GM12865 (cell line): Measurements from ENCODE around the gene CEP55.

Experiments used
- DNase-seq: peaks from one replicate; pipeline ENCODE4 v3.0.0; 2010; ENCODE audit warnings: low read depth
- H3K4me3 ChIP-seq: 2 replicates; pipeline ENCODE4 v1.5.1; 2011; ENCODE audit warnings: mild to moderate bottlenecking, low read depth, low read length, control low read depth
- TF ChIP-seq, protein P1 (sequence below): IDR thresholded peaks from 2 replicates; pipeline ENCODE4 v1.5.1; 2011; ENCODE audit warnings: low read length, control low read depth, low read depth, inconsistent platforms; ENCODE audit not compliant: insufficient read depth; ENCODE audit errors: missing control alignments

CEP55 gene

DNA sequence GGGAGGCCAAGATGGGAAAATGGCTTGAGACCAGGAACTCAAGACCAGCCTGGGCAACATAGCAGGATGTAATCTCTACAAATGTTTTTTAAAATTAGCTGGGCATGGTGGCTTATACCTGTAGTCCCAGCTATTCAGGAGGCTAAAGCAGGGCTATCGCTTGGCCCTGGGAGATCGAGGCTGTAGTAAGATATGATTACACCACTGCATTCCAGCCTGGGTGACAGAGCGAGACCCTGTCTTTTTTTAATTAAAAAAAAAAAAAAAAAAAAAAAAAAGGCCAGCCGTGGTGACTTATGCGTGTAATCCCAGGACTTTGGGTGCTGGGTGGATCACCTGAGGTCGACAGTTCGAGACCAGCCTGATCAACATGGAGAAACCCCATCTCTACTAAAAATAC, 41.7 kb upstream of the CEP55 start:
- DNase-seq = no peak
- H3K4me3 ChIP-seq = no peak overlapping the region
- TF ChIP-seq, protein P1, sequence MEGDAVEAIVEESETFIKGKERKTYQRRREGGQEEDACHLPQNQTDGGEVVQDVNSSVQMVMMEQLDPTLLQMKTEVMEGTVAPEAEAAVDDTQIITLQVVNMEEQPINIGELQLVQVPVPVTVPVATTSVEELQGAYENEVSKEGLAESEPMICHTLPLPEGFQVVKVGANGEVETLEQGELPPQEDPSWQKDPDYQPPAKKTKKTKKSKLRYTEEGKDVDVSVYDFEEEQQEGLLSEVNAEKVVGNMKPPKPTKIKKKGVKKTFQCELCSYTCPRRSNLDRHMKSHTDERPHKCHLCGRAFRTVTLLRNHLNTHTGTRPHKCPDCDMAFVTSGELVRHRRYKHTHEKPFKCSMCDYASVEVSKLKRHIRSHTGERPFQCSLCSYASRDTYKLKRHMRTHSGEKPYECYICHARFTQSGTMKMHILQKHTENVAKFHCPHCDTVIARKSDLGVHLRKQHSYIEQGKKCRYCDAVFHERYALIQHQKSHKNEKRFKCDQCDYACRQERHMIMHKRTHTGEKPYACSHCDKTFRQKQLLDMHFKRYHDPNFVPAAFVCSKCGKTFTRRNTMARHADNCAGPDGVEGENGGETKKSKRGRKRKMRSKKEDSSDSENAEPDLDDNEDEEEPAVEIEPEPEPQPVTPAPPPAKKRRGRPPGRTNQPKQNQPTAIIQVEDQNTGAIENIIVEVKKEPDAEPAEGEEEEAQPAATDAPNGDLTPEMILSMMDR = no peak

DNA sequence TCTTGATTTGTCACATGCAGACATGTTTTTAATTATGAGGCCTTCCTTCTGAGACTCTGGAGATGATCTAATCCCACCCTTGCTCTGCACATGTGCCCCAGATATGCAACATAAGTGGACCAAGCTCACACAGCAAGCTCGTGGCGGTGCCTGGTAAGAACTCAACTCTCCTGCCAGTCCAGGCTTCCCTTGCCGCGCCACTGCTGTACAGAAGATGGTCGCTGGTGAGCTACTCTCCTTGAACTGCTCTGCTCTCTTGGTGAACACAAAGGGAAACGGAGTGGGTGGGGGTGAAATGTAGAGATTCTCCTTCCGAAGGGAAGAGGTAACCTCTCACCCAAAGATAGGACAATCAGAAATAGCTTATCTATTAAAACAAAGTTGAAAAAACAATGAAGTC, 39.9 kb upstream of the CEP55 start:
- H3K4me3 ChIP-seq = no peak overlapping the region
- DNase-seq = no peak
- TF ChIP-seq, protein P1 = no peak

DNA sequence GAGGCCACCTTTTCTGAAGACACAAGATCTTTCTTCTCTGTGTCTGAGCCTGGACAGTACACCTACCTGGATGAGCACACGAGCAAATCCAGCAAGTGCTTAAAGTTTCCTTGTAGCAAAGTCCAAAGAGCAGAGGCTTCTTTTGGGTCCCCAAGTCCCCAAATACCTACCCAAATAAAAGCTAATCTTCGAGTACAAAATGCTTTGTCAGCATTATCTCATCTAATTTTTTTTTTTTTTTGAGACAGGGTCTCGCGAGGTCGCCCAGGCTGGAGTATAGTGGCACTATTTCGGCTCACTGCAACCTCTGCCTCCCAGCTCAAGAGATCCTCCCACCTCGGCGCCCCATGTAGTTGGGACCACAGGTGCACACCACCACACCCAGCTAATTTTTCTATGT, 38.9 kb upstream of the CEP55 start:
- TF ChIP-seq, protein P1 = no peak
- H3K4me3 ChIP-seq = no peak overlapping the region
- DNase-seq = no peak

DNA sequence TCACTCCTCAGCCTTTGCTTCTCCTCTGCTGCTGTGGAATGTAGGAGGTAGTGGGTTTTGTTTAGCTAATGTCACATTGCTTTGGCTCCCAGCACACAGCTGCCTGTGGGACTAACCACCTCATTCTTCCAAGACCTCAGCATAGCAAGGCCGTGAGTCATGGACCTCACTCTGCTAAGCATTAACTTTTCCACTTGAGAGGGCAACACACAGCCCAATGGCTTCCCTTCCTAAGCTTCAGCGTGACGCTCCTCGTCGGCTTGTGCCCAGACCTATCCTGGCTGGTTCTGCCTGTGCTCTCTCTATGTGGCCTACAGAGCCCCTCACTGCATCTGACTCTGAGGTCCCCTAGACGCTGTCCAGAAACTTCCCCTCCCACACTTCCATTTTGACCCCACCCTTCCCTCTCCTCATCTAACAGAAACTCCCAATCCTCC, 37.6 kb upstream of the CEP55 start:
- TF ChIP-seq, protein P1 = no peak
- no peak for DNase-seq
- no peak overlapping the region for H3K4me3 ChIP-seq

DNA sequence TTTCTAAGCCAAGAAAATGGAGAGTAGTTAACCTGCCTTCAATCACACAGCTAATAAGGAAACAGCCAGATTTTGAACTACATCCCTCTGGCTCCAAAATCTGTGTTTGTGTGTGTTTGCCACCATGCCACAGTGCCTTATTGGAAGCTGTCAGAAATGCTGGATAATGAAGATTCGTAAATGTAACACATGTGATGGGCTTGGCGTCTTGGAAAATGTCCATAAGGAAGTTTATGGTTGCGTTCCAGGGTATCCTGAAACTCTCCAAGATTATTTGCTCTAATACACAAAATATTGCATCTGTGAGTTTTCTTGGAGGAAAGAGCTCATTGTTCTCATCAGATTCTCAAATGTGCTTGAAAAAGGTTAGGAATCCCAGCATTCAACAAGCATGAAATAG, 36.9 kb upstream of the CEP55 start:
- no peak overlapping the region for H3K4me3 ChIP-seq
- no peak for DNase-seq
- TF ChIP-seq, protein P1 = no peak

DNA sequence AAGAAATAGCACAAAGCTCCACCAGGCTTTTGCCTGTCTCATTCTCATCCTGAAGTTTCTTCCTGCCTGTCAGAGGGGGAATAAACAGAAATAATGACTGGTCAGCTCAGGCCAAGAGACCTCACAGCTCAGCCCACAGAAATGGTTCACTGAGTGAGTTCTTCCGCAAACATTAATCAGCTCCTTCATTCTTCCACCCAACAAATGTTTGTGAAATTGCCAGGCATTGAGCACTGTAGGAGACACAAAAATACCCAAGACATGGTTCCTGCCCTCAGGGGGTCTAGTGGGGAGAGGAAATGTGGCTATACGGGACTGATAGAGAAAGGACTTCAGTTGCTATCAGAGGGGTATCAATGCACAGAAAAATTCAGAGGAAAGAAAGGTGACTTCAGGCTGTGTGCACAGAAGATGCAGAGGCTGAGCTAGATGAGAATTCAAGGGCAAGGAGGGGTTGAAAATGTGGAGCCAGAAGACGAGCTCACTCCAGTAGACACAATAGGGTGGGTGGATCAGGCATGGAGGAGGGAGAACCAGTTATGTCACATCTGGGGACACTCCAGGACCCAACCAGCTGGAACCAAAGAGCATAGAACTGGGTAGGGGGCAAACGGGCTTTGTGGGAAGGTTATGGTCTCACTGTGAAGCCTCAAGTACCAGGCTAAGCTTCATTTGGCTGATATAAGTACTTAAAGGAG, 35.2 kb upstream of the CEP55 start:
- TF ChIP-seq, protein P1 = no peak
- no peak overlapping the region for H3K4me3 ChIP-seq
- no peak for DNase-seq

DNA sequence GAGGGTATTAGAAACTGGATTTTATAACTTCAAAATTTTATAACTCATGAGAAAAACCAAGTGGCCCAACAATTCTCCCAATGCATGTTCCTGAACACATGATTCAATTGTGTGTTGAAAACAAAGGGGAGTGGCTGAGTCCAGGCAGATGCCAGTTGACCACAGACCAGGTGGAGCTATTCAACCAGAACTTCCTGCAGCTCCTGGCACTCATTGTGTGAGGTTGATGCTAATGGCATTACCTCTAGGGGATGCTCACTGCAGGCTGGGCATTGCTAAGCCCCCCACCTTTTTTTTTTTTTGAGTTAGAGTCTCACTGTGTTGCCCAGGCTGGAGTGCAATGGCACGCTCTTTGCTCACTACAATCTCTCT, 34.6 kb upstream of the CEP55 start:
- peak; percentile 46 for DNase-seq
- TF ChIP-seq, protein P1 = no peak
- no peak overlapping the region for H3K4me3 ChIP-seq
